Gastroesophageal sphincter (tissue), 4 donors: ENCODE results near the gene ABI1. TPM values are rescaled to one million over a fixed set of nuclear protein-coding genes. Genes with fewer than 3 reads are reported as not detected.

Experiments used
- ATAC-seq: fragments of 150-250 bp; one replicate; pipeline ENCODE4 v1.9.1; 2016; ENCODE audit warnings: mild to moderate bottlenecking, moderate library complexity
- H3K27ac ChIP-seq, 4 donors: fragments of 200-600 bp; sonication (generic) in 3 of 4; 1 replicate in 3 of 4; 2 replicates in 1 of 4; pipeline ENCODE4 v1.5.1; 2016 to 2019
- H3K27me3 ChIP-seq: fragments of 200-600 bp; sonication (generic); one replicate; pipeline ENCODE4 v1.5.1; 2019
- H3K36me3 ChIP-seq, 2 donors: fragments of 200-600 bp; sonication (generic); one replicate each; pipeline ENCODE4 v1.5.1; 2019; ENCODE audit warnings: control low read depth in 1 of 2
- H3K4me1 ChIP-seq, 3 donors: fragments of 200-600 bp; sonication (generic); 1 replicate in 2 of 3; 2 replicates in 1 of 3; pipeline ENCODE4 v1.5.1; 2016 to 2019; ENCODE audit warnings: control low read depth in 2 of 3
- H3K4me3 ChIP-seq, 2 donors: fragments of 200-600 bp; sonication (generic); one replicate each; pipeline ENCODE4 v1.5.1; 2019; ENCODE audit warnings: mild to moderate bottlenecking in 1 of 2, moderate library complexity in 1 of 2
- H3K9me3 ChIP-seq, 3 donors: fragments of 200-600 bp; sonication (generic); one replicate each; pipeline ENCODE4 v1.5.1; 2017 to 2019; ENCODE audit warnings: control low read depth in 2 of 3
- EP300 ChIP-seq: sonication (generic); formaldehyde crosslinking; IDR thresholded peaks from one replicate; pipeline ENCODE4 v1.6.1; 2017; ENCODE audit warnings: antibody characterized with exemption, mild to moderate bottlenecking
- POLR2A ChIP-seq, 2 donors: fragments of 450-650 bp; IDR thresholded peaks; one replicate each; pipeline ENCODE4 v1.6.1; 2017; ENCODE audit warnings: antibody characterized with exemption in 2 of 2, mild to moderate bottlenecking in 2 of 2, moderate library complexity in 1 of 2
- POLR2AphosphoS5 ChIP-seq: sonication (generic); formaldehyde crosslinking; IDR thresholded peaks from one replicate; pipeline ENCODE4 v1.6.1; 2017; ENCODE audit warnings: antibody characterized with exemption
- WGBS, 2 donors: methylation state at CpG; one replicate each; pipeline ENCODE4 v1.1.5; 2018; ENCODE audit warnings: low coverage in 1 of 2; 5-methylcytosine and 5-hydroxymethylcytosine counted together
- total RNA-seq, 4 donors: library from RNA; depleted of rRNA; stranded (reverse); fragments of >200 nt; gene quantifications; one replicate each; pipeline ENCODE4 v1.1.0, GENCODE V29; 2016
- TF ChIP-seq, protein P1 (sequence below), 4 experiments: fragments of 200-600 bp in 2 of 4; fragments of 450-650 bp in 2 of 4; sonication (generic) in 1 of 4; IDR thresholded peaks; one replicate each; pipeline ENCODE4 v1.5.1; 2017 to 2019; ENCODE audit warnings: antibody characterized with exemption in 4 of 4, mild to moderate bottlenecking in 2 of 4, moderate library complexity in 2 of 4

ABI1 gene
- total RNA-seq, 4 donors from 2014 or later: 46.4 to 70.9 (median 50.8) TPM

DNA sequence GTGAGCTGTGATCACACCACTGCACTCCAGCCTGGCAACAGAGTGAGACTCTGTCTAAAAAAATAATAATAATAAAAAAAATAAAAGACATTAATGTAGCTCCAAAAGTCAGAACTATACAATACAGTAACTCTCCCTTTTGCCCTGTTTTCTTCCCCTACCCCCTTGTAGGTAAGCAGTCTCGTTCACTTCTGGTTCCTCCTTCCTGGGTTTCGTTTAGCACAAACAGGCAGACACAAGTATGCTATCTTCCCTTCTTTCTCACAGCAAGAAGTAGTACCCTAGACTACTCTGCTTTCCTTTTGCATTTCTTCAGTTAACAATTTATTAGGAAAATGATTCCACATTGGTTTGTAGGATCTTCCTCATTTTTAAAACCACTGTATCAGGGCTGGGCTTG is 130.2 kb downstream of the ABI1 start:
- Histone ChIP-seq H3K27me3 (no peaks in the 10 kb centered on the region), H3K4me3 (no peak overlapping the region), H3K36me3 (peaks cover 0 to 54% of the 10 kb centered on the region in 2 donors), H3K9me3 (no peaks in the 10 kb centered on the region), H3K4me1 (no peaks in the 10 kb centered on the region), H3K27ac (no peak overlapping the region)
- WGBS, 2 donors: 85% methylated on average over 2 of the region's 2 CpGs; no CpG with 5 or more reads in 1 of the 2 donors
- no peak for ATAC-seq
- no peak for TF ChIP-seq POLR2A (IDR thresholded peaks at IDR 0.05)
- TF ChIP-seq, protein P1, sequence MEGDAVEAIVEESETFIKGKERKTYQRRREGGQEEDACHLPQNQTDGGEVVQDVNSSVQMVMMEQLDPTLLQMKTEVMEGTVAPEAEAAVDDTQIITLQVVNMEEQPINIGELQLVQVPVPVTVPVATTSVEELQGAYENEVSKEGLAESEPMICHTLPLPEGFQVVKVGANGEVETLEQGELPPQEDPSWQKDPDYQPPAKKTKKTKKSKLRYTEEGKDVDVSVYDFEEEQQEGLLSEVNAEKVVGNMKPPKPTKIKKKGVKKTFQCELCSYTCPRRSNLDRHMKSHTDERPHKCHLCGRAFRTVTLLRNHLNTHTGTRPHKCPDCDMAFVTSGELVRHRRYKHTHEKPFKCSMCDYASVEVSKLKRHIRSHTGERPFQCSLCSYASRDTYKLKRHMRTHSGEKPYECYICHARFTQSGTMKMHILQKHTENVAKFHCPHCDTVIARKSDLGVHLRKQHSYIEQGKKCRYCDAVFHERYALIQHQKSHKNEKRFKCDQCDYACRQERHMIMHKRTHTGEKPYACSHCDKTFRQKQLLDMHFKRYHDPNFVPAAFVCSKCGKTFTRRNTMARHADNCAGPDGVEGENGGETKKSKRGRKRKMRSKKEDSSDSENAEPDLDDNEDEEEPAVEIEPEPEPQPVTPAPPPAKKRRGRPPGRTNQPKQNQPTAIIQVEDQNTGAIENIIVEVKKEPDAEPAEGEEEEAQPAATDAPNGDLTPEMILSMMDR (IDR thresholded peaks at IDR 0.05): no peak

DNA sequence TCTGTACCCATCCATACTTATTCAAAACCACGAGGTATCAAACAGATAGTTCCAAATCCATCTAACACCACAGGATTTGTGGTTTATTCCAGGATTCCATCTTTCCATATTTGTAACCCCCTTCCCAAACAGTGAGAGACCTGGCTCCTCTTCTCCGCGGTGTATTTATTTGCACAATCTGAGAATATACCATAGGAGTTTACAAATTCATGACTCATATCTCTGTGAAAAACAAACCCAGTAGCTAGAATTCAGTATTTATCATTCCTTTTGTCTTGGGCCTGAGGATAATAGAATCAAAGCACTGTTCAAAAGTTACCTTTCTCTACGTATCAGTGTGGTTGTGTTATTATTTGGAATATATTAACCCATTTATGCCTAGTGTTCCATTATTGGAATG is 131.4 kb downstream of the ABI1 start:
- WGBS, 2 donors: 86 to 88% methylated on average over 4 of the region's 4 CpGs
- TF ChIP-seq POLR2AphosphoS5: no peak
- Histone ChIP-seq H3K4me1 (no peaks in the 10 kb centered on the region), H3K36me3 (peaks cover 0 to 62% of the 10 kb centered on the region in 2 donors), H3K27me3 (no peaks in the 10 kb centered on the region), H3K4me3 (no peak overlapping the region), H3K9me3 (no peaks in the 10 kb centered on the region), H3K27ac (no peak overlapping the region)
- no peak for ATAC-seq

DNA sequence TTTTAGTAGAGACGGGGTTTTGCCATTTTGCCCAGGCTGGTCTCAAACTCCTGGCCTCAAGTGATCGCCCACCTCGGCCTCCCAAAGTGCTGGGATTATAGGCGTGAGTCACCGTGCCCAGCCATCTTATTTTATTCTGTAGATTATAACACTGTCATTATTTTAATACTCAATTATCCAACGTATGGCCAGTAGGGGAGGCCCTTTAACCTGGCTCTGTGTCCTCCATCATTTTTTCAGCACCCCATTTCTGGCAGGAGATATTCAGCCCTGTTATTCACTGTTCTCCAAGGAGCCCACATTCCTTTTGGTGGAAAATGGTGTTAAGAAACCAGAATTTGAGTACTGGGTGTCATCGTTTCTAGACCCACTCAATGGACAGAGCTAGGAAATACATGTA is 131.8 kb downstream of the ABI1 start:
- Histone ChIP-seq H3K4me1 (no peaks in the 10 kb centered on the region), H3K9me3 (no peaks in the 10 kb centered on the region), H3K27me3 (no peaks in the 10 kb centered on the region), H3K4me3 (no peak overlapping the region), H3K27ac (no peak overlapping the region), H3K36me3 (peaks cover 0 to 64% of the 10 kb centered on the region in 2 donors)
- no peak for ATAC-seq
- WGBS, 2 donors: 87 to 88% methylated on average over 4 to 7 of the region's 7 CpGs
- no peak for TF ChIP-seq POLR2A (IDR thresholded peaks at IDR 0.05)
- TF ChIP-seq POLR2AphosphoS5: no peak
- TF ChIP-seq EP300: no peak
- TF ChIP-seq, protein P1 (IDR thresholded peaks at IDR 0.05): no peak

DNA sequence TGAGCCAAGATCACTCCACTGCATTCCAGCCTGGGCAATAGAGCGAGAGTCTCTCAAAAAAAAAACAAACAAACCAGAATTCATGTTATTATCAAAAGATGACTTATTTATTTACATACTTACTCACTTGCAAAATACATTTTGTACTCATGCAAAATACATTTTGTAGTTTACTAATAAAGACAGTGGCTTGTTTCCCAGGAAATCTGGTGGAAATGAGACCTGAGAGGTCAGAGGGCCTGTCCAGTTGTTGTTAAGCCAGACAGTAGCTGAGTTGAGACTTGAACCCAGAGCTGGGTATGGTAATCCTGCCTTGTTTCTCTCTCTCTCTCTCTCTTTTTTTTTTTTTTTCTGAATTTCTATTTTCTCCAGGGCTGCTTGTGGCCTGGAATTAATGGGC is 133.8 kb downstream of the ABI1 start:
- TF ChIP-seq EP300 (no peak), POLR2A (IDR thresholded peaks at IDR 0.05) (no peak), POLR2AphosphoS5 (no peak)
- TF ChIP-seq, protein P1 (IDR thresholded peaks at IDR 0.05): no peak
- 100% methylated on average over 1 of the region's 1 CpG for WGBS, 2 donors
- no peak for ATAC-seq
- H3K4me3 ChIP-seq: no peak overlapping the region
- peaks cover 0 to 61% of the 10 kb centered on the region in 2 donors for H3K36me3 ChIP-seq
- no peaks in the 10 kb centered on the region for H3K4me1 ChIP-seq
- H3K27me3 ChIP-seq: no peaks in the 10 kb centered on the region
- H3K9me3 ChIP-seq: no peaks in the 10 kb centered on the region
- H3K27ac ChIP-seq: no peak overlapping the region

DNA sequence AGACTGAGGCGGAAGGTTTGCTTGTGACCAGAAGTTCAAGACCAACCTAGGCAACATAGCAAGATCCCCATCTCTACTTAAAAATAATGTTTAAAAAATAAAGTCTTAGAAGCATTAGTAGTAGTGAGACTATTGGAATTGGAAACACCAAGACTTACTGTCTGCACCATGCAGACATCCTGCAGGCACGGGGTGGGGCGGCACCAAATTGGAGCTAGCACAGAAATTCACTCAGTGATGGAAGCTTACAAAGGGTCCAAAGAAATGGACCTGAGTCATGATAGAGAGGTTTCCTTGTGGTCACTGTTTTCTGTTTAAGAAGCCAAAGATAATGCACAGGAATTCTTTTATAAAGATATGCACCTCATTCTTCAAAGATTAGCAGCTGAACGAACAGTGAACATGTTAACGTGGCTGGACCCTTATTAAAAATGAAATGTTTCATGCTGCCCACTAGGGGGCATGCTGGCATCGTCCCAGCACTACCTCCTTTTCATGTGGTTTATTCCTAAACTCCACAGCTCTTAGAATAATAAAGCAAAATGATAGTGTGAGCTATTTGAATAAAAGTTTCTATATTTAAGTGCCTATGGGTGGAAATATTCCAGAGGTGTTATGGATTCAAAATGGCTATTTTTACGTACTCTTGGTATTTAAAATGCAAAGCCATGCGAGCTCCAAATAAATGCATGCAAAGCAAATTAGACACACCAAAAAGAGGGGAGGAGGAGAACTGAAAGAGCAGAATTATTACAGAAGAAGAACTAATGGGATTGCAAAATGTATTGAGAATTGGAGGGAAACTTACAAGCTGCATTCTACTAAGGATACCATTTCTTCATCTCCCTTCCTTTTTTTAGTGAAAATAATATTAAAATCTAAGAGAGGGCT is 134.7 kb downstream of the ABI1 start:
- 43 to 52% methylated on average over 7 to 8 of the region's 8 CpGs for WGBS, 2 donors
- peaks cover 0 to 62% of the 10 kb centered on the region in 2 donors for H3K36me3 ChIP-seq

More for the DNA sequence above, 134.7 kb downstream of the ABI1 start:
- Histone ChIP-seq H3K27ac (no peak overlapping the region), H3K4me1 (no peaks in the 10 kb centered on the region), H3K9me3 (no peaks in the 10 kb centered on the region), H3K4me3 (no peak overlapping the region), H3K27me3 (no peaks in the 10 kb centered on the region)
- no peak for TF ChIP-seq POLR2A (IDR thresholded peaks at IDR 0.05)
- TF ChIP-seq, protein P1 (IDR thresholded peaks at IDR 0.05): peak; percentile 70 to 82 (median 75)
- TF ChIP-seq EP300: no peak
- TF ChIP-seq POLR2AphosphoS5: peak; percentile 38
- peak; percentile 58 for ATAC-seq
